Endodermal cell (in vitro differentiated cells): ENCODE results near the gene APAF1. TPM values are rescaled to one million over a fixed set of nuclear protein-coding genes. Genes with fewer than 3 reads are reported as not detected.

Experiments
- DNase-seq: peaks from one replicate; pipeline ENCODE4 v3.0.0-alpha.2; 2017
- H3K27ac ChIP-seq: 2 replicates; pipeline ENCODE4 v1.5.1; 2013; ENCODE audit warnings: mild to moderate bottlenecking, low read depth, low read length, moderate library complexity
- H3K27me3 ChIP-seq: 2 replicates; pipeline ENCODE4 v1.6.1; 2013; ENCODE audit warnings: mild to moderate bottlenecking, low read length, moderate library complexity; ENCODE audit not compliant: insufficient read depth, control insufficient read depth, poor library complexity, severe bottlenecking
- H3K36me3 ChIP-seq: 2 replicates; pipeline ENCODE4 v1.7.0; 2013; ENCODE audit warnings: mild to moderate bottlenecking, low read length, moderate library complexity; ENCODE audit not compliant: control insufficient read depth, insufficient read depth
- H3K4me1 ChIP-seq: one replicate; pipeline ENCODE4 v1.7.0; 2013; ENCODE audit warnings: low read length; ENCODE audit not compliant: control insufficient read depth, insufficient read depth
- H3K4me3 ChIP-seq: 2 replicates; pipeline ENCODE4 v1.5.1; 2013; ENCODE audit warnings: mild to moderate bottlenecking, low read length, moderate library complexity
- H3K9ac ChIP-seq: 2 replicates; pipeline ENCODE4 v1.6.1; 2013; ENCODE audit warnings: mild to moderate bottlenecking, low read length, moderate library complexity; ENCODE audit not compliant: poor library complexity, severe bottlenecking; ENCODE audit errors: extremely low read depth
- H3K9me3 ChIP-seq: 2 replicates; pipeline ENCODE4 v1.6.1; 2013; ENCODE audit warnings: mild to moderate bottlenecking, low read length, moderate library complexity; ENCODE audit not compliant: control insufficient read depth
- H3K27ac Mint-ChIP-seq: 2 replicates; pipeline ENCODE4 v1.8.0; 2020; ENCODE audit warnings: mixed read lengths
- H3K27me3 Mint-ChIP-seq: 2 replicates; pipeline ENCODE4 v1.8.0; 2021; ENCODE audit warnings: mild to moderate bottlenecking, mixed read lengths; ENCODE audit not compliant: insufficient read depth
- H3K36me3 Mint-ChIP-seq: 2 replicates; pipeline ENCODE4 v1.8.0; 2020; ENCODE audit warnings: low read depth, mixed read lengths
- H3K4me1 Mint-ChIP-seq: 2 replicates; pipeline ENCODE4 v1.8.0; 2020; ENCODE audit warnings: mixed read lengths
- H3K4me3 Mint-ChIP-seq: 2 replicates; pipeline ENCODE4 v1.8.0; 2020; ENCODE audit warnings: mild to moderate bottlenecking, moderate library complexity, mixed read lengths
- H3K9me3 Mint-ChIP-seq: 2 replicates; pipeline ENCODE4 v1.8.0; 2020; ENCODE audit warnings: mild to moderate bottlenecking, mixed read lengths
- WGBS, 2 experiments: methylation state at CpG; one replicate each; pipeline versions ENCODE4 v1.1.5 to v1.1.7; 2013; ENCODE audit warnings: missing lambda C conversion rate in 2 of 2, mixed read lengths in 1 of 2; ENCODE audit not compliant: insufficient coverage in 1 of 2, insufficient read length in 1 of 2; 5-methylcytosine and 5-hydroxymethylcytosine counted together
- total RNA-seq, 2 donors: library from RNA; stranded (reverse); fragmentation: NEBNext Ultra II Directional in 1 of 2; extraction: Animal tissue kit (Norgen Biotek cat#: 25700) in 1 of 2; gene quantifications; 2 replicates in 1 of 2; 3 replicates in 1 of 2; pipeline ENCODE4 v1.2.1, GENCODE V29; 2021
- TF ChIP-seq, protein P1 (sequence below): fragments of 200-600 bp; sonication (generic); conservative IDR thresholded peaks from 2 replicates; pipeline ENCODE4 v1.5.0; 2021; ENCODE audit warnings: antibody characterized with exemption, mild to moderate bottlenecking

The APAF1 gene
- total RNA-seq, 2 donors from 2014 or later = 23.8 to 32.4 TPM

DNA sequence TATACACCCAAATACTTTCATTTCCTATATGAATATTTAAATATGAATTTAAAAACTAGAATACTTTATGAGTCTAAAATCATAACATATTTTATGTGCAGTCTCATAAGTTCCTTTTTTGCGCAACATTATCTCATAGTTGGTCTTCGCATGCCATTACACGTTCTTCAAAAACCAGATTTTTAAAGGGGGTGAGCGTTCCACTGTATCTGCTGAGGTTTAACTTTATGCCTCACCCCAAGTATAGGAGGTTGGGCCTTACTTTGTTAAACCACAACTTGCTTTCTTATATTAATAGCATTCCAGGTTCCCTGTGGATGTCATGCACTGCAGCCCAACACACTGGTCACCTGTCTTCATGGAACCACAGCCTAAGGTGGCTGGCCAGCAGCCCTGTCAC is 118.6 kb downstream of the APAF1 start:
- H3K9me3 Mint-ChIP-seq = no peaks in the 10 kb centered on the region
- Histone ChIP-seq H3K27me3 (no peaks in the 10 kb centered on the region), H3K9me3 (no peaks in the 10 kb centered on the region), H3K4me3 (no peak overlapping the region), H3K27ac (no peak overlapping the region), H3K9ac (no peak overlapping the region), H3K4me1 (no peaks in the 10 kb centered on the region), H3K36me3 (peaks cover 57% of the 10 kb centered on the region)
- no peak for DNase-seq
- H3K27me3 Mint-ChIP-seq = no peaks in the 10 kb centered on the region
- H3K4me1 Mint-ChIP-seq = peaks cover 8% of the 10 kb centered on the region
- peaks cover 65% of the 10 kb centered on the region for H3K36me3 Mint-ChIP-seq
- H3K27ac Mint-ChIP-seq = no peak overlapping the region
- TF ChIP-seq, protein P1, sequence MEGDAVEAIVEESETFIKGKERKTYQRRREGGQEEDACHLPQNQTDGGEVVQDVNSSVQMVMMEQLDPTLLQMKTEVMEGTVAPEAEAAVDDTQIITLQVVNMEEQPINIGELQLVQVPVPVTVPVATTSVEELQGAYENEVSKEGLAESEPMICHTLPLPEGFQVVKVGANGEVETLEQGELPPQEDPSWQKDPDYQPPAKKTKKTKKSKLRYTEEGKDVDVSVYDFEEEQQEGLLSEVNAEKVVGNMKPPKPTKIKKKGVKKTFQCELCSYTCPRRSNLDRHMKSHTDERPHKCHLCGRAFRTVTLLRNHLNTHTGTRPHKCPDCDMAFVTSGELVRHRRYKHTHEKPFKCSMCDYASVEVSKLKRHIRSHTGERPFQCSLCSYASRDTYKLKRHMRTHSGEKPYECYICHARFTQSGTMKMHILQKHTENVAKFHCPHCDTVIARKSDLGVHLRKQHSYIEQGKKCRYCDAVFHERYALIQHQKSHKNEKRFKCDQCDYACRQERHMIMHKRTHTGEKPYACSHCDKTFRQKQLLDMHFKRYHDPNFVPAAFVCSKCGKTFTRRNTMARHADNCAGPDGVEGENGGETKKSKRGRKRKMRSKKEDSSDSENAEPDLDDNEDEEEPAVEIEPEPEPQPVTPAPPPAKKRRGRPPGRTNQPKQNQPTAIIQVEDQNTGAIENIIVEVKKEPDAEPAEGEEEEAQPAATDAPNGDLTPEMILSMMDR = no peak
- WGBS, 2 experiments = 95 to 96% methylated on average over 4 of the region's 4 CpGs
- H3K4me3 Mint-ChIP-seq = no peak overlapping the region

DNA sequence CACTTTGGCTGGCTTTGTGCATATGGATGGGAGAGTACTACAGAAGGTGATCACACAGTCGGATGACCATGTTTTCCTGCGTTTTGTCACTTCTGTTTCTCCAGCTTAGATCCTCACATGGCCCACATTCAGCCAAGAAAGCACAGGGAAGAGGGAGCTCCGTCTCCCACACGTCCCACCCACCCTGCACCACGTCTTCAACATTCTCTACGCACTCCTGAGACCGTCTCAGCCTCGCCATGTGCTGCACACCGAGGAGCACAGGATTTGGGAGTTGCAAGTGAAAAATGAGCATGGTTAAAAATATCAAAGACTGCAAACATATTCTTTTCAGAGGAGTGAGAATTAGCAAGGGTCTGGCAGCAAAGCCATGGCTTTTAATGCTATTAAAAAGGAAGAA is 122.2 kb downstream of the APAF1 start:
- peaks cover 3% of the 10 kb centered on the region for H3K9me3 Mint-ChIP-seq
- H3K27me3 ChIP-seq = no peaks in the 10 kb centered on the region
- WGBS, 2 experiments = 88 to 95% methylated on average over 5 to 9 of the region's 9 CpGs
- H3K27me3 Mint-ChIP-seq = no peaks in the 10 kb centered on the region
- H3K4me1 ChIP-seq = peaks cover 11% of the 10 kb centered on the region
- H3K4me1 Mint-ChIP-seq = peaks cover 20% of the 10 kb centered on the region
- H3K36me3 Mint-ChIP-seq = peaks cover 55% of the 10 kb centered on the region
- no peak overlapping the region for H3K4me3 ChIP-seq
- no peak overlapping the region for H3K4me3 Mint-ChIP-seq
- H3K9me3 ChIP-seq = peaks cover 4% of the 10 kb centered on the region
- no peak overlapping the region for H3K9ac ChIP-seq
- no peak overlapping the region for H3K27ac Mint-ChIP-seq
- H3K27ac ChIP-seq = no peak overlapping the region
- peaks cover 61% of the 10 kb centered on the region for H3K36me3 ChIP-seq
- no peak for DNase-seq
- TF ChIP-seq, protein P1 = no peak

DNA sequence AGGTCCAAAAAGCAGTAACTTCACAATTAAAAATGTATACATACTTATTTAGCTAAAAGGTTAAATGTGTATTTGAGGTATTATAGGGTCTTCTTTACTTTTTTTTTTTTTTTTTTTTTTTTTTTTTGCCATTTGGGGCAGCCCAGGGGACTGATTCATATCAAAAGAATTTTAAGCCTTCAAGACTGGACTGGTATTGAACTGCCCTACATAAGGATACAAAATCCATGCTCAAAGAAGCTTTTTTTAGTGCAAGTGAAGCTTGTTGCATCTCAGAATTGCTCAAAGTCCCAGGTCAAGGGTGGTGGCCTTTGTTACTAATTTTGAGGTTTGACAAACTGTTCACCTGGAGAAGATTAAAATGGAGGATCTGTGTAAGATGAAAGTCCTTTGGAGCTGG is 124.0 kb downstream of the APAF1 start:
- Mint-ChIP-seq H3K9me3 (peaks cover 7% of the 10 kb centered on the region), H3K4me3 (no peak overlapping the region), H3K4me1 (peaks cover 12% of the 10 kb centered on the region), H3K27me3 (no peaks in the 10 kb centered on the region), H3K36me3 (peaks cover 65% of the 10 kb centered on the region), H3K27ac (no peak overlapping the region)
- peaks cover 16% of the 10 kb centered on the region for H3K9me3 ChIP-seq
- no peak overlapping the region for H3K9ac ChIP-seq
- peaks cover 11% of the 10 kb centered on the region for H3K4me1 ChIP-seq
- H3K27me3 ChIP-seq = no peaks in the 10 kb centered on the region
- no peak for DNase-seq
- H3K27ac ChIP-seq = no peak overlapping the region
- TF ChIP-seq, protein P1 = no peak
- peaks cover 75% of the 10 kb centered on the region for H3K36me3 ChIP-seq
- no peak overlapping the region for H3K4me3 ChIP-seq
